ENCODE results near the gene ARMH1.
A peak's percentile ranks its signal among the peaks of the same experiment; 100 is the strongest.
"Not testable (repeated sequence)": the region's sequence is repeated elsewhere in the genome, so short reads cannot be mapped to it uniquely, and the experiment has no call there.

Gene ARMH1

DNA sequence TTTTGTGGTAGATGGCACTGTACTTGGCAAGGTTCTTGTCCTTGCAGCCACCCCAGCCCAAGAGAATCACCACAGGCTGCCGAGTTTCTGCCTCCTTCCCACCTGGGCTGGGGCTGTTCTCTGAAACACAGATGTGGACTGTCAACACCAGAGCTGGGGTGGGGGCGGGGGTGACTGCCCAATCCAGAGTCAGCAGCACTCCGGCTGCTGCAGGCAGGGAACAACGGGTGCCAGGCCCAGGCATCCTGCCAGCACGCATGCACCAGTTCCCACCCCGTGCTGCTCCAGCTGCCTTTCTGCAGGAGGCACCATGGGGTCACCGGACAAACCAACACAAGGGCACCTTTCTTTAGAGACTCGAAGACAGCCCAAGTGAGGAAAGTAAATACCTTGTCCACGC is 14.3 kb upstream of the ARMH1 start:
- TF ChIP-seq, protein P1, sequence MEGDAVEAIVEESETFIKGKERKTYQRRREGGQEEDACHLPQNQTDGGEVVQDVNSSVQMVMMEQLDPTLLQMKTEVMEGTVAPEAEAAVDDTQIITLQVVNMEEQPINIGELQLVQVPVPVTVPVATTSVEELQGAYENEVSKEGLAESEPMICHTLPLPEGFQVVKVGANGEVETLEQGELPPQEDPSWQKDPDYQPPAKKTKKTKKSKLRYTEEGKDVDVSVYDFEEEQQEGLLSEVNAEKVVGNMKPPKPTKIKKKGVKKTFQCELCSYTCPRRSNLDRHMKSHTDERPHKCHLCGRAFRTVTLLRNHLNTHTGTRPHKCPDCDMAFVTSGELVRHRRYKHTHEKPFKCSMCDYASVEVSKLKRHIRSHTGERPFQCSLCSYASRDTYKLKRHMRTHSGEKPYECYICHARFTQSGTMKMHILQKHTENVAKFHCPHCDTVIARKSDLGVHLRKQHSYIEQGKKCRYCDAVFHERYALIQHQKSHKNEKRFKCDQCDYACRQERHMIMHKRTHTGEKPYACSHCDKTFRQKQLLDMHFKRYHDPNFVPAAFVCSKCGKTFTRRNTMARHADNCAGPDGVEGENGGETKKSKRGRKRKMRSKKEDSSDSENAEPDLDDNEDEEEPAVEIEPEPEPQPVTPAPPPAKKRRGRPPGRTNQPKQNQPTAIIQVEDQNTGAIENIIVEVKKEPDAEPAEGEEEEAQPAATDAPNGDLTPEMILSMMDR (IDR thresholded peaks at IDR 0.05): no peak
- no peak overlapping the region for H3K4me3 ChIP-seq
- DNase-seq (ENCODE audit: low spot score): no peak
- no peak overlapping the region for H3K27ac ChIP-seq

DNA sequence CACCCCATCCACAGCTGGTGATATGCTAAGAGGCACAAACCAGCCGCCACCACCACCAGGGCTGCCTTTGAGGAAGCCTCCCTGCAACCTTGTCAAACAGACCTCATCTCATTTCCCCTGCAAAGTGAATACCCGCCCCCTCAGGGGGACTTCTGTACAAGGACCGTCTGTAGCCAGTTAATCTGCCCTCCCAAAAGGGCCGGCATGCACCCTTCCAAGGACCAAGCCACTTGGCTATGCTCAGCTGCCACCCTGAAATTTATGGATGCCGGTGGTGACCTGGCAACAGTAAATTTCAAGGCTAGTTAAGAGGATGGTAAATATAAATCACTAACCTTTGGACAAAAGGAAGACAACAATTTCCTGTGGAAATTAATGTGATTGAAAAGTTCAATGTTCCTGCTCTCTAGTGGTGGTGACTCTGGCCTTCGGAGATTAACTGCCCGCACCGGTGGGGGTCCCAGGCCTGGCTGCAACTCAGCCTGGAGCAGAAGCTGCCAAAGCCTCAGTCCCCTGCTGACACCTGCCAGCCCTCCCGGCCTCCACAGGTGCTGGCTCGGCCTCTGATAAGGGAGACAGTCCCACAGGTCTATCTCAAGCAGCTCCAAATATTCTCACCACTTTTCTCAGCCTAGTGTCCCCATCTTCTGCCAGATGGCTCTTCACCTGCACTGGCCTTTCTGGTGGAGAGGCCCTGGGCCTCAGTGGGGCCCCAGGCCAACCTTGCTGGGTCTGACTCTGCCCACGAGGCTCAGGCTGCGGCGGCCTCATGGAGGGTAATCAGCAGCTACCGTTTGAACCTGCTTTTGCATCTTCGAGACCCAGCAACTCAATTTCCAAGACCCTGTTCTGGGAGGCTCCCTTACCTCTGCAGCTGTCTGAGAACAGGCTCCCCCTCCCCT is 12.5 kb upstream of the ARMH1 start:
- H3K27ac ChIP-seq: no peak overlapping the region
- H3K4me3 ChIP-seq: no peak overlapping the region
- no peak for DNase-seq (ENCODE audit: low spot score)
- TF ChIP-seq, protein P1 (IDR thresholded peaks at IDR 0.05): no peak

DNA sequence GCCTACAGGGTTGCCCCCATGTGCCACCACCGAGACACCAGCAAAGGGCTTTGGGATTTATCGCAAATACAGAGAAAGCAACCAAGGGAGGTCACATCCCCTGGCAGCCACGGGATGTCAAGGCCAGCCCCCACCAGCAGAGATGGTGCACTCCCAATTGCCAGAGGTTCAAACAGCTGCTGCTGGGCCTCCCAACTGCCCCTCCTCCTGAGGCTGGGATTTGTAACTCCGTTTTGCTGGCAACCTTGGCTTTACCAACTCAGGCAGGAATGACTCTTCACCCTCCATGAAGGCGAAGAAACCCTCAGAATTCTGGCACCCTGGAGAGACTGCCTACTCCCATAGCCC is 11.9 kb upstream of the ARMH1 start:
- TF ChIP-seq, protein P1 (IDR thresholded peaks at IDR 0.05): no peak

DNA sequence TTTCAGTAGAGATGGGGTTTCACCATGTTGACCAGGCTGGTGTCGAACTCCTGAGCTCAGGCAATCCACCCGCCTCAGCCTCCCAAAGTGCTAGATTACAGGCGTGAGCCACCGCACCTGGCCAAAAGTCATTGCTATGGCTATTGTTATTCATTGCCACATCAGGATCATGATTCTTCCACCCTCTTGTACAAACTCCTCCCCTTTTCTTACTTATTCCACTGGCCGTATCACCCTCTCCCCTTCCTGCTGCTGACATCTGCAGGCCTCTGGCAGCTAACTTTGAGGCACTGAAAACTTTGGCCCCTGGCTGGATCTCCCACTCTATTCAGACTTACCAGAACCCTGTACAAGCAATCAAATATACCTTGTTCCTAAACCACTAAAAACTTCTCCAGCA is 11.1 kb upstream of the ARMH1 start:
- no peak overlapping the region for H3K4me3 ChIP-seq
- TF ChIP-seq, protein P1 (IDR thresholded peaks at IDR 0.05): no peak
- no peak for DNase-seq (ENCODE audit: low spot score)
- H3K27ac ChIP-seq: no peak overlapping the region

More for the DNA sequence above, 11.9 kb upstream of the ARMH1 start:
- DNase-seq (ENCODE audit: low spot score): no peak
- H3K4me3 ChIP-seq: no peak overlapping the region
- no peak overlapping the region for H3K27ac ChIP-seq

DNA sequence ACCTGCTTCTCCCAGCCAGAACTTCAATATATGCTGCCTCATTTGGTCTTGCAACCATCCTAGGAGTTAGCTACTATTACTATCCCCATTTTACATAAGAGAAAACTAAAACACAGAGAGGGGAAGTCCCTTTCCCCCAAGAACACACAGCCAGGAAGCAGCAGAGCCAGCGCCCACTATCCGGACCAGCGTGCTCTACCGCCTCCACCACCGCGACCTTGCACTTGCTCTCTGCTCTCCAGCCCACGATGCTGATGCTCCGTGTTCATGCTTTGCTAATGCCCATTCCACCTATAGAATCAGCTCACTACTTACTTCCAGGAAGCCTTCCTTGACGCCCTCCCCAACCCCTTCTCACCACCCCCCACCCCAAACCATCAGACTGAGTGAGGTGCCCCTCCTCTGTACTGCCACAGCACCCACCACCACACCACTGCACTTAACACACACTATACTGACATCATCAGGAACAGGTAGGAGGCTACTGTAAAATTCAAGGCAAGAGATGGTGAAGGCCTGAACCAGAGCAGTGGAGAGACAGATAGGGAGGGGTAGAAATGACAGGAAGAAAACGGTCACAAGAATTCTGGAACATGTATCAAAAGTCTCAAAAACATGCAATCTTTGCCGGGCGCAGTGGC is 9.7 kb upstream of the ARMH1 start:
- DNase-seq (ENCODE audit: low spot score): no peak
- Histone ChIP-seq H3K27ac (no peak overlapping the region), H3K4me3 (no peak overlapping the region)
- TF ChIP-seq, protein P1 (IDR thresholded peaks at IDR 0.05): no peak

DNA sequence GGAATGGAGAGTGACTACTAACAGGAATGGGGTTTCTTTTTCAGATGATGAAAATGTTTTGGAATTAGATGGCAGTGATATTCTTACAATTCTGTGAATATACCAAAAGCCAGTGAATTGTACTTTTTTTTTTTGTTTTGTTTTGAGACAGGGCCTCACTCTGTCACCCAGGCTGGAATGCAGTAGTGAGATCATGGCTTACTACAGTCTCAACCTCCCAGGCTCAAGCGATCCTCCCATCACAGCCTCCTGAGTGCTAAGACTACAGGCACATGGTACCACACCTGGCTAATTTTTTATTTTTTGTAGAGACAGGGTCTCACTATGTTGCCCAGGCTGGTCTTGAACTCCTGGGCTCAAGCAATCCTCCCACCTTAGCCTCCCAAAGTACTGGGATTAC is 7.8 kb upstream of the ARMH1 start:
- H3K27ac ChIP-seq; H3K4me3 ChIP-seq; DNase-seq (ENCODE audit: low spot score): not testable (repeated sequence)

DNA sequence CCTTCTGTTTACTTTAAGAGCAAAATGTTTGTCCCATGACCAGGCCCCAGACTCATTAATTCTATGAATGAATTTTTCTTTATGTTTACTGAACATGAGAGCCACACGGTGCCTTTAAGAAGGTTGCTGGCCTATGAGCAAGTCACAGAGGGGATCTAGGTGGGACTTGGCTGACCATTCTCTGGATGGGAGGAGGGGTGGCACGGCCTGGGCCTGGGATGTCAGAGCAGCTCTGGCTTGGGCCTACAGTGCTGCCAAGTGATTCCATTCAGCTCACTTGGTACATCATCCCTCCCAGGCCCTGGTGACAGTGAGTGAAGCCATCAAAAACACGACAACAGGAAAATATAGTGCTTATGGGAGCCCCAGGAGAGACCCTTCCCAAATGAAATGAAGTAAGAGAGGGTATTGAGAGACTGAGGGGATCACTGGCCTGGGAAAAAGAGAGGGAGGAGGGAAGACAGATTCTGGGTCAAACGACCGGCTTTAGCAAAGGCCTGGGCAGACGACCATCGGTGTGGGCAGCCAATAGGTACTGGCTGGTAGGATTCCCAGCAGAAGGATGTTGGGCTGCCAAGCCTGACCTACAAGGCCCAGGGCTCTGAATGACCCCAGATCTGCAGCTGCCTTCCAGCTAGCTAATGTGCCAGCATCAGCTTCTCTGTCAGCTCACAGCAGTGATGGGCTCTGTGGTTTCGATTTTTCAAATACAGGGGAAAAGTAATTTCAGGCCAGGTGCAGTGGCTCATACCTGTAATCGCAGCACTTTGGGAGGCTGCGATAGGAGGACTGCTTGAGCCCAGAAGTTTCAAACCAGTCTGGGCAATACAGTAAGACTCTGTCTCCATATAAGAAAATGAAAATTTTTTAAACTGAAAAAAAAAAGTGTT is 3.5 kb upstream of the ARMH1 start:
- TF ChIP-seq, protein P1 (IDR thresholded peaks at IDR 0.05): no peak
- peak; percentile 19 for DNase-seq (ENCODE audit: low spot score)
- Histone ChIP-seq H3K4me3 (no peak overlapping the region), H3K27ac (no peak overlapping the region)

Measured in coronary artery (tissue), 2 donors.